Hindlimb muscle (tissue), 1 donor: ENCODE measurements around the gene AKR1A1. TPM values are rescaled to one million over a fixed set of nuclear protein-coding genes. Genes with fewer than 3 reads are reported as not detected.
"Not testable (repeated sequence)": the region's sequence is repeated elsewhere in the genome, so short reads cannot be mapped to it uniquely, and the experiment has no call there.

ENCODE experiments used
- DNase-seq: peaks from one replicate; pipeline ENCODE4 v3.0.0-alpha.2; 2013
- polyA plus RNA-seq: library from polyadenylated mRNA; unstranded; fragments of 120-200 nt; gene quantifications from one replicate; pipeline ENCODE4 v1.2.1, GENCODE V29; 2013; ENCODE audit not compliant: insufficient read length

Gene AKR1A1
- polyA plus RNA-seq, 1 donor = 77.2 TPM

GRCh38 chr1:45523975-45524374, 26.7 kb upstream of the AKR1A1 start:
- not testable (repeated sequence) for DNase-seq

GRCh38 chr1:45526135-45526644, 24.4 kb upstream of the AKR1A1 start:
- DNase-seq = no peak

DNA sequence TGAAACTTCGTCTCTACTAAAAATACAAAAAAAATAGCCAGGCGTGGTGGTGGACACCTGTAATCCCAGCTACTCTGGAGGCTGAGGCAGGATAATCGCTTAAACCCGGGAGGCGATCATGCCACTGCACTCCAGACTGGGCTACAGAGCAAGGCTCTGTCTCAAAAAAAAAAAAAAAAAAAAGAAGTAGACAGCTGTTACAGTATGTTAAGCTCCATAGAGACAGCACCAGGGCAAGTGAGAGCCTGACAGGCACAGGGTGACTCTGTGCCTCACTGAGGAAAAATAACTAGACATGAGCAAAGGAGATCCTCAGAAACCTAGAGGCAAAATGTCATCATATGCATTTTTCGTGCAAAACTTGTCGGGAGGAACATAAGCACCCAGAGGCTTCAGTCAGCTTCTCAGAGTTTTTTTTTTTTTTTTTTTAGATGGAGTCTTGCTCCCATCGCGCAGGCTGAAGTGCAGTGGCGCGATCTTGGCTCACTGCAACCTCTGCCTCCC, 19.9 kb upstream of the AKR1A1 start:
- DNase-seq = no peak

GRCh38 chr1:45531873-45532272, 18.8 kb upstream of the AKR1A1 start:
- no peak for DNase-seq

GRCh38 chr1:45535988-45536766, 14.4 kb upstream of the AKR1A1 start:
- DNase-seq = no peak

DNA sequence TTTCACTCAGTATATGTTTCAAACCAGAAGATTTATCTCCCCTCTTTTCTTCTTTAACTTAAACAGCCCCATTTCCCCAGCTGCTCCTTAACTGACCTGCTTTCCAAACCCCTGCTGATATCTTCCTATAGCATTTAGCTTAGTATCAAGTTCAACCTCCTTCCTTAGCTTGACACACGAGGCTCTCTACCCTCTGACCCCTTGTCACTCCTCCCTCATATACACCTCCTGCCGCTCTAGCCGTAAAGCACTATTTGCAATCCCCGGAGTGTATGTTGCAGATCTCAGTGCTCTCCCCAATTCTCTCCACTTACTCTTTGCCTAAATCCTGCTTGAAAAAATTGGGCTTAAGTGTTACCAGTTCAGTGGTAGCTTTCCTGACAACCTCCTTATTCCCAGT, 13.7 kb upstream of the AKR1A1 start:
- no peak for DNase-seq

- no peak for DNase-seq
Observed at GRCh38 chr1:45541193-45541592, 9.4 kb upstream of the AKR1A1 start.

- no peak for DNase-seq
Observed at GRCh38 chr1:45542591-45542990, 8.0 kb upstream of the AKR1A1 start.

GRCh38 chr1:45543581-45544417, 6.8 kb upstream of the AKR1A1 start:
- peak; percentile 38 for DNase-seq

- no peak for DNase-seq
Observed at GRCh38 chr1:45544530-45544929, 6.1 kb upstream of the AKR1A1 start.

GRCh38 chr1:45545019-45545493, 5.6 kb upstream of the AKR1A1 start:
- no peak for DNase-seq

- DNase-seq = no peak
Observed at GRCh38 chr1:45545553-45546310, 4.9 kb upstream of the AKR1A1 start.

GRCh38 chr1:45551684-45552083, 1.1 kb downstream of the AKR1A1 start:
- no peak for DNase-seq

- no peak for DNase-seq
Observed at GRCh38 chr1:45552331-45552730, 1.7 kb downstream of the AKR1A1 start.

DNA sequence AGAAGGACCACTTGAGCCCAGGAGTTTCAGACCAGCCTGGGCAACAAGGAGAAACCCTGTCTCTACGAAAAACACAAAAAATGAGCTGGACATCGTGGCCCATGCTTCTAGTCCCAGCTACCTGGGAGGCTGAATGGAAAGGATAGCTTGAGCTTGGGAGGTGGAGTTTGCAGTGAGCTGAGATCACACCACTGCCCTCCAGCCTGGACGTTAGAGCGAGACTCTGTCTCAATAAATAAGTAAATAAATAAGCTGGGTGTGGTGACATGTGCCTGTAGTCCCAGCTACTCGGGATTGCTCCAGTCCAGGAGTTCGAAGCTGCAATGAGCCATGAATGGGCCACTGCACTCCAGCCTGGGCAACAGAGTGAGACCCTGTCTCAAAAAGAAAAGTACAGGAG, 3.6 kb downstream of the AKR1A1 start:
- DNase-seq = no peak

GRCh38 chr1:45557422-45557944, 6.9 kb downstream of the AKR1A1 start:
- no peak for DNase-seq

DNA sequence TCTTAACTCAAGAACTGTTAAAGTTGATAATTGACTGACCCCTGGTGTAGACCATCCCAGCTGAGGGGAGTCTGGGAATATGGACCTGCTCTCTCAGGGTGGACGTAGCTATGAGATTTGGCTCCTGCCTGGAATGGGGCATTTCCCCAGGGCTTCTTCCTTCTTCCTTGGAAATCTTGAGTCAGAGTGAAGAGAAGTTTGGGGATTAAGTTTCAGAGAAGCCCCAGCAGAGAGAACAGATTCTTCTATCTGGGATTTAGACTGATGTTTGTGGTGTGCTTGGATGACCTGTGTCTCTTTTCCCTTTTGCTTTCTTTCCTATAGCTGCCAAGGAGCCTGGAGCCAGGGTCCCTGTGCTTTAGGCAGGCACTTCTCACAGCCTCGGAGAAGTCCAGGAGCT, 13.2 kb downstream of the AKR1A1 start:
- no peak for DNase-seq

DNA sequence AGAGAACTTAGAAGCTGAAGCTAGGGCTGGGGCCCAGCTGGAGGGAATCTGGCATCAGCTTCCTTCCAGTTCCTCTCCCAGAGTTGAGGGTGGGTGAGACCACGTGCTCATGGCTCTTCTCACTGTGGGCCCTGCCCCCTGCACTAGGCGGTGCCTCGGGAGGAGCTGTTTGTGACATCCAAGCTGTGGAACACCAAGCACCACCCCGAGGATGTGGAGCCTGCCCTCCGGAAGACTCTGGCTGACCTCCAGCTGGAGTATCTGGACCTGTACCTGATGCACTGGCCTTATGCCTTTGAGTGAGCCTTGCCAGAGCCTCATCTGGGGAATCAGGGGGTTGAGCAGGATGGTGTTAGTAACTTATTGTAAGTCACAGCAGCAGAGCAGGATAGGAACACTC, 16.1 kb downstream of the AKR1A1 start:
- no peak for DNase-seq

GRCh38 chr1:45567911-45568310, 17.3 kb downstream of the AKR1A1 start:
- DNase-seq = no peak

- DNase-seq = no peak
Observed at GRCh38 chr1:45568421-45568820, 17.8 kb downstream of the AKR1A1 start.

DNA sequence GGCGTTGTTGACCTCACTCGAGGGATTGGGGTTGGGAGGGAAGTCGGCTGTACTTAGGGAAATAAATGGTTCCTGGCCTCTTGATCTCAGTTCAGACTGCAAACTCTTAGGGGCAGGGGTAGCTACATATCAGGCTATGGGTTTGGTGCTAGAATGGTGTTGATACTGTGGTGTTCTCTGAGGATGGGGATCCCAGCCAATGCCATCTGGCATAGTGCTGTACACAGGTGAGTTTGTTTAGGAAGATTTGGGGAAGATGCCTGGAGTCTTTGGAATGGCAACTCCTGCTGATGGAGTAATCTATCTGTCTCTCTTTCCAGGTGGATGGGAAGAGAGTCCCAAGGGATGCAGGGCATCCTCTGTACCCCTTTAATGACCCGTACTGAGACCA, 18.9 kb downstream of the AKR1A1 start:
- no peak for DNase-seq

GRCh38 chr1:45569962-45570581, 19.4 kb downstream of the AKR1A1 start:
- peak; percentile 68 for DNase-seq
